ENCODE data around the gene CUL4A. TPM values are rescaled to one million over a fixed set of nuclear protein-coding genes. Genes with fewer than 3 reads are reported as not detected.

CUL4A gene
- polyA plus RNA-seq, 1 donor from 2014 or later, result 69.9 TPM

- H3F3A ChIP-seq (ENCODE audit: insufficient read depth, low read length, poor library complexity, severe bottlenecking), result no peaks in the 10 kb centered on the region
Measured at GRCh38 chr13:113267642-113268405, 58.4 kb downstream of the CUL4A start.

DNA sequence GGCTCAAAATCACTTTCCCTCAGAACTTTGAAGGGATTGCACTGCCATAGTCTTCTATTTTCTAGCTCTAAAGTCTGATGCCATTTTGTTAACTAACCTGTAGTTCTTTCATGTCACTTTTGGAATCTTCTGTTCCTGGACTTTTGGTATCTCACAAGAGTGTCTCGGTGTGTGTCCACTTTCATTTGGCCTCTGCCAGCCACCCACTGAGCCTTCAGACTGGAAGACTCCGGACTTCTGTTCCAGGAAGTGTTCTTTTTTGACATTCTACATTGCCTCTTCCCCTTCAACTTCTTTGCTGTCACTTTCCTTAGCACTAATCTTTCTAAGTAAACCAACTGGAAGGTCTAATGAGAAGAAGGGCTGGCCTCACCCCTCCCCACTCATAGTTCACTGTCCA is 62.6 kb downstream of the CUL4A start:
- H3K36me3 ChIP-seq (ENCODE audit: insufficient read depth, low read length), result no peaks in the 10 kb centered on the region
- no peaks in the 10 kb centered on the region for H3K9me2 ChIP-seq (ENCODE audit: insufficient read depth, low read length)
- no peaks in the 10 kb centered on the region for H3F3A ChIP-seq (ENCODE audit: insufficient read depth, low read length, poor library complexity, severe bottlenecking)
- H3K27ac ChIP-seq (ENCODE audit: low read length), result no peak overlapping the region
- H3K4me3 ChIP-seq (ENCODE audit: low read length), result no peak overlapping the region
- no peaks in the 10 kb centered on the region for H3K9me3 ChIP-seq (ENCODE audit: low read length)
- H3K27me3 ChIP-seq (ENCODE audit: insufficient read depth, low read depth, low read length), result no peaks in the 10 kb centered on the region
- no peak overlapping the region for H3K4me2 ChIP-seq (ENCODE audit: low read length)
- H4K20me1 ChIP-seq (ENCODE audit: insufficient read depth), result no peaks in the 10 kb centered on the region
- no peak overlapping the region for H2AFZ ChIP-seq (ENCODE audit: low read depth, low read length)
- H3K9ac ChIP-seq (ENCODE audit: low read length), result no peak overlapping the region
- H3K79me2 ChIP-seq (replicated peaks; ENCODE audit: insufficient read depth, low read length), result no peaks in the 10 kb centered on the region
- TF ChIP-seq EZH2 (IDR thresholded peaks at IDR 0.05; ENCODE audit: borderline replicate concordance, insufficient read depth, low read length, poor library complexity, severe bottlenecking) (no peak), REST (IDR thresholded peaks at IDR 0.05; ENCODE audit: borderline replicate concordance) (no peak), EP300 (conservative IDR thresholded peaks at IDR 0.05; ENCODE audit: poor library complexity, severe bottlenecking) (no peak), CTCF (IDR thresholded peaks at IDR 0.05; ENCODE audit: poor library complexity, severe bottlenecking) (no peak), POLR2AphosphoS5 (IDR thresholded peaks at IDR 0.05) (no peak)

More at GRCh38 chr13:113267642-113268405, 58.4 kb downstream of the CUL4A start:
- H3K27ac ChIP-seq (ENCODE audit: low read length), result no peak overlapping the region
- H3K9ac ChIP-seq (ENCODE audit: low read length), result no peak overlapping the region
- H3K27me3 ChIP-seq (ENCODE audit: insufficient read depth, low read depth, low read length), result no peaks in the 10 kb centered on the region
- no peaks in the 10 kb centered on the region for H4K20me1 ChIP-seq (ENCODE audit: insufficient read depth)
- no peak overlapping the region for H3K4me3 ChIP-seq (ENCODE audit: low read length)
- no peak for TF ChIP-seq RAD21 (conservative IDR thresholded peaks at IDR 0.05)
- TF ChIP-seq EZH2 (IDR thresholded peaks at IDR 0.05; ENCODE audit: borderline replicate concordance, insufficient read depth, low read length, poor library complexity, severe bottlenecking), result no peak
- TF ChIP-seq MXI1 (conservative IDR thresholded peaks at IDR 0.05; ENCODE audit: poor library complexity, severe bottlenecking), result no peak
- no peak for TF ChIP-seq POLR2AphosphoS5 (IDR thresholded peaks at IDR 0.05)
- TF ChIP-seq CTCF (IDR thresholded peaks at IDR 0.05; ENCODE audit: poor library complexity, severe bottlenecking), result no peak
- no peak for TF ChIP-seq SMC3 (conservative IDR thresholded peaks at IDR 0.05; ENCODE audit: poor library complexity)
- no peak for TF ChIP-seq EP300 (conservative IDR thresholded peaks at IDR 0.05; ENCODE audit: poor library complexity, severe bottlenecking)
- no peak for TF ChIP-seq TAF1 (IDR thresholded peaks at IDR 0.05; ENCODE audit: low read depth)
- TF ChIP-seq REST (IDR thresholded peaks at IDR 0.05; ENCODE audit: borderline replicate concordance), result no peak
- no peaks in the 10 kb centered on the region for H3K9me3 ChIP-seq (ENCODE audit: low read length)
- H2AFZ ChIP-seq (ENCODE audit: low read depth, low read length), result no peak overlapping the region
- no peak overlapping the region for H3K4me2 ChIP-seq (ENCODE audit: low read length)
- no peaks in the 10 kb centered on the region for H3K79me2 ChIP-seq (replicated peaks; ENCODE audit: insufficient read depth, low read length)
- H3K36me3 ChIP-seq (ENCODE audit: insufficient read depth, low read length), result no peaks in the 10 kb centered on the region
- H3K9me2 ChIP-seq (ENCODE audit: insufficient read depth, low read length), result no peaks in the 10 kb centered on the region
